Middle frontal gyrus (tissue), 1 donor: ENCODE measurements around the gene CD96.
"Not testable (repeated sequence)": the region's sequence is repeated elsewhere in the genome, so short reads cannot be mapped to it uniquely, and the experiment has no call there.

Source experiments
- DNase-seq: peaks from one replicate; pipeline ENCODE4 v3.0.0-alpha.2; 2015; ENCODE audit warnings: low spot score; ENCODE audit errors: extremely low spot score

Gene CD96

GRCh38 chr3:111672461-111672860 is 130.5 kb downstream of the CD96 start:
- DNase-seq = not testable (repeated sequence)

GRCh38 chr3:111675846-111676210 is 133.8 kb downstream of the CD96 start:
- DNase-seq = no peak

DNA sequence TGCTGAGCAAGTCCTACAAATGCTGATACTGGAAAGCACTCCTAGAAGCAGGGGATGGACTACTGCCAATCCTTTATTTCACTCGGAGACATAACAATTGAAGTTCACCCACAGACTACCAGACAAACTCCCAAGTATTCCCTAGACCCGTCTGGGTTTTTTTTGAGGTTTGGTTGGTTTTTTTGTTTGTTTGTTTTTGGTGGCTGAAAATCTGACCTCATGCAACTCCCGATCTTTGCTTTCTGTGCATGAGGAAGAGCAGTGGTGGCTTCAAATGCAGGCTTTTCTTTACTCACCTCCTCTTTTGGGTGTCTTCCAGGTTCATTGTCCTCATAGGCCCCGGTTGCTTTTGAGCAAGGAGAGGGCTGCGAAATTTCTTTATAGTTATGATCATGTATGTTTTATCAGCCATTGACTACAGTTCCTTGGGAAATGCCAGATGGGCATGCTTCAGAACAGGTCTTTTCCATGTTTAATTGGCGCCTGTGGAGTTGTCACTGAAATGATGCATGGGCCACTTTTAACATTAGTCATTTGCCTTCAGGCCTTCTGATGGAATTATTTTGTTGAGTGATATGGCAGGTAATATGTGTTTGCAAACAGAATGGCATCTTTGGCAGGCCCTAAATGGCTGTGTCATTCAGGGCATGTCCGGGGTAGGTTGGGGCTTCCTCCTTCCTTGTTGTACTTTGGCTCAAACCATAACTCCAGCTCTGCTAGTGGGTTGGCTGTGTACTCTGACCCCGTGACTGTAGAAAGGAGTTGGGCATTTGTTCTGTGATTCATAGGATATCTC is 134.4 kb downstream of the CD96 start:
- DNase-seq = no peak

GRCh38 chr3:111677007-111677392 is 135.0 kb downstream of the CD96 start:
- no peak for DNase-seq

DNA sequence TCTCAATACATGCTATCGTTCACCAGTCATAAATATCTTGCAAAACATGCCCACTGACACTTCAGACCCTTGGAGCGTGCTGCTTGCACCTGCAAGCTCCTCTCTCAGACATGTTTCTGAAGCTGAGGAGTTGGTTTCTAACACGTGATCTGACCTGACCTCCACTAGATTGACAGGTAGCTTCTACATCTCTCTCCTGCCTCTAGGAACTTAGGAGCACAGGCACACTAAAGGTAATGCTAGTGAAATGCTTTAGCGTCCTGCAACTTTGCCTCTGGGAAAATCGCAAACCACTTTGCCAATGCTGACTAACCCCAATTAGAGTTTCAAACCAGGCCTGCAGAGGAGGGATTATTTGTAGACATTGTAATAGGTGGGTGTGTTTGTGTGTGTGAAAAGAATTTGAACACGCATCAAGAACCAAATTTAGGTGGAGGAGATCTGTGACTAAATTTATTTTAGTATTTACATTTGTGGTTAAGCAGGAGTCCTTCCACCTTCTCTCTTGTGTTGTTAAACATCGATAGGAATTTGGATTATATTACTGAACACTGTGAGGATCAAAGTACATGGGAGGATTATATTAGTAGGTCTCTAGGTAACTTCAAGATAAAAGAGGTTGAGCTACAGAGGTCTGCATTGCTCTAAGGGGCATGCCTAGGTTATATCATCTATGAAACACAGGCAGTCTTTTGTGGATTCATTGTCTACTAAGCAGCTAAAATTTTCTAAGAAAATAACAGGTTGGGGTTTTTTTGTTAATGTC is 139.8 kb downstream of the CD96 start:
- DNase-seq = no peak

GRCh38 chr3:111684640-111685039 is 142.6 kb downstream of the CD96 start:
- no peak for DNase-seq

DNA sequence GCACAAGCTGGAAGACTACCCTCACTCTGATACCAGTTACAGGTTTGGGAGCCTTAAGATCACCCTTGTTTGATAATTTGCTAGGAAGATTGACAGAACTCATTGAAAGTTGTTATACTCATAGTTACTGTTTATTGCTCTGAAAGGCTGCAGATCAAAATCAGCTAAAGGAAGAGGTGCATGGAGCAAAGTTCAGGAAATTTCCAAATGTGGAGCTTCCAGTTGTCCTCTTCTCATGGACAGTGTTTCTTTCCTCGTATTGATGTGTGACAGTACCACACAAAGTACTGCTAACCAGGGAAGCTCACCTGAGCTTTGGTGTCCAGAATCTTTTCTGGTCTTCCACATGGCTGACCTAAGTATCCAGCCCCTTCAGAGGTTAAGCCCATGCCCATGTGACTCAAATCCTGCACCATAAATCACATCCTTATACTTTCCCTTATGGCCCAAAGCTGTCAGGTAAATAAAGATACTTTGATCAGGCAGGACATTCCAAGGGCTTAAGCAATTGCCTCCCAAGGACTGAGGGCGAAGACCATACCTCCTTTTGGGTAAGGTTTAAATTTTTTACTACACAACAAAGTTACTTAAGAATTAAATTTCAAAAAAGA is 146.3 kb downstream of the CD96 start:
- DNase-seq = no peak

DNA sequence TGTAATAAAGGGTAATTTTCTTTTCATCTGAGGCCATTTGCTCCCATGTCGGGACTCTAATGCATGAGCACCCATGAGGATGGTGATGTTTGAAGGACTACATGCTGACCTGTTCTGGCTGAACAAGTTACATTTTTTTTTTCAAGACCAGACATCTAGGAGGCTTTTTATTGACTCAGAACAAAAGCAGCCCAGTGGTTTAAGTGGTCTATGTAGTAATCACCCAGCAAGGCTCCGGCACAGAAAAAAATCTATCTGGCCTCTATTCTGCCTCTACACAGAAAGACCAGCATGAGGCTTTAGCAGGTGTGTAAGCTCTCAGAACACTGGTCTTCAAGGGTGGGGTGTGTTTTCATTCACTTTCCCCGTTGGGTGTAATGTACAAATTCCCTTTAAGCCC is 148.2 kb downstream of the CD96 start:
- DNase-seq = no peak

GRCh38 chr3:111691293-111691909 is 149.4 kb downstream of the CD96 start:
- peak; percentile 36 for DNase-seq

GRCh38 chr3:111692593-111693552 is 150.9 kb downstream of the CD96 start:
- DNase-seq = no peak

DNA sequence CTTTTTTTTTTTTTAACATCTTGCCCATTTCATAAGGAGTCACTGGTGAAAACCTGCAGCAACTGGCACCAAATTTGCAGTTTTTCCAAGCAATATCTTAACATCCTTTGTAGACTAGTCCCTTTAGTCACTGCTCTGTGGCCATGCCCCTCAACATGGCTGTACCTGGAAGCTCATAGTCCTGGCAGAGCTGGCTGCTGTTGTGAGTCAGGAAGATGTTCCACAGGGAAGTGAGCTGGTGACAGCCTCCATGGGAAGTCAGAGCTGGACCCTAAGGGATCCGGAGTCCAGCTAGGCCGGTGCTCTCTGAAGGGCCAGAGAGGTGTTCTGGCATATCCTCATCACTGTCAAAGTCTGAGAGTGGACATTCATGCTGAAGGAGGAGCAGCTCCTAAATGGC is 152.5 kb downstream of the CD96 start:
- DNase-seq = no peak

GRCh38 chr3:111695636-111696117 is 153.7 kb downstream of the CD96 start:
- no peak for DNase-seq

GRCh38 chr3:111700054-111700453 is 158.1 kb downstream of the CD96 start:
- no peak for DNase-seq

- DNase-seq = no peak
Observed at GRCh38 chr3:111701292-111701906, 159.4 kb downstream of the CD96 start.
